ENCODE data around the gene NHS.

NHS gene

GRCh38 chrX:17685026-17685425 lies 310.0 kb downstream of the NHS start:
- DNase-seq: no peak

GRCh38 chrX:17687648-17688047 lies 312.6 kb downstream of the NHS start:
- DNase-seq: no peak

GRCh38 chrX:17689971-17690409 lies 315.0 kb downstream of the NHS start:
- no peak for DNase-seq

- DNase-seq: no peak
Observed at GRCh38 chrX:17692709-17693346, 317.8 kb downstream of the NHS start.

GRCh38 chrX:17697191-17697590 lies 322.2 kb downstream of the NHS start:
- no peak for DNase-seq

GRCh38 chrX:17700976-17701375 lies 326.0 kb downstream of the NHS start:
- DNase-seq: no peak

GRCh38 chrX:17703201-17703600 lies 328.2 kb downstream of the NHS start:
- DNase-seq: no peak

GRCh38 chrX:17705211-17705610 lies 330.2 kb downstream of the NHS start:
- no peak for DNase-seq

- DNase-seq: no peak
Observed at GRCh38 chrX:17706676-17707075, 331.7 kb downstream of the NHS start.

GRCh38 chrX:17707731-17708130 lies 332.7 kb downstream of the NHS start:
- no peak for DNase-seq

- DNase-seq: no peak
Observed at GRCh38 chrX:17710871-17711301, 335.9 kb downstream of the NHS start.

- no peak for DNase-seq
Observed at GRCh38 chrX:17713288-17713687, 338.3 kb downstream of the NHS start.

- DNase-seq: no peak
Observed at GRCh38 chrX:17718649-17719165, 343.7 kb downstream of the NHS start.

GRCh38 chrX:17719711-17720110 lies 344.7 kb downstream of the NHS start:
- DNase-seq: no peak

- no peak for DNase-seq
Observed at GRCh38 chrX:17721715-17722114, 346.7 kb downstream of the NHS start.

GRCh38 chrX:17725181-17725580 lies 350.2 kb downstream of the NHS start:
- no peak for DNase-seq

- DNase-seq: no peak
Observed at GRCh38 chrX:17732138-17732783, 357.3 kb downstream of the NHS start.

GRCh38 chrX:17735406-17735805 lies 360.4 kb downstream of the NHS start:
- DNase-seq: no peak

- no peak for DNase-seq
Observed at GRCh38 chrX:17736478-17736855, 361.5 kb downstream of the NHS start.

GRCh38 chrX:17736856-17737709 lies 362.1 kb downstream of the NHS start, which contains the start of gene SCML1:
SCML1 (plus strand) TSS chrX:17737493; CDS start chrX:17744187, 6,694 bp downstream.
- peak; percentile 85 for DNase-seq

GRCh38 chrX:17737710-17737985 lies 362.6 kb downstream of the NHS start:
- no peak for DNase-seq

GRCh38 chrX:17737986-17738713 lies 363.1 kb downstream of the NHS start:
- DNase-seq: peak; percentile 47
